ENCODE results near the gene HDAC4. TPM values are rescaled to one million over a fixed set of nuclear protein-coding genes. Genes with fewer than 3 reads are reported as not detected.

The HDAC4 gene
- total RNA-seq, 1 experiment from 2014 or later = 47.6 TPM

DNA sequence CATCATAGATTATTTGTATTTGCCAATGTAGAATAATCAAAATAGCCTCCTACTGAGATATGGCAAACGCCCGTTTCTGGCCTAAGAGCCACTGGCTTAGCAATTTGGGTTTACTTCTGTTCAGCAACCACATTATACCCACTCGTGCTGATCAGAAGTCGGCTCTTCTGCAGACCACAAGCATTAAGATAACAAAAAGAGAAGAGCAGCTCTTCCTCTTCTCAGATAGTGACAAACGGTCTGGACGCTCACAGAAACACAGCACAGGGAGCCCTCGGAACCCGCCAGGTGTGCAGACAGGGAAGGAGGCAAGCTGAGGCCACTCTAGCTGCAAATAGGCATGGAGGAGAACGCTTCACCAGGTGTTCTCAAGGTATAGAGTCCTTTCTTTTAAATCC lies 164.0 kb downstream of the HDAC4 start:
- Histone ChIP-seq H3K4me3 (replicated peaks in 1 of 2; ENCODE audit: low read depth in 1 of 2, low read length in 2 of 2) (no peak overlapping the region), H3K4me2 (ENCODE audit: low read length) (no peak overlapping the region), H3K9ac (ENCODE audit: low read length) (no peak overlapping the region), H4K20me1 (ENCODE audit: insufficient read depth) (no peaks in the 10 kb centered on the region), H3K36me3 (ENCODE audit: control insufficient read depth in 1 of 2, insufficient read depth in 2 of 2, low read length in 2 of 2) (no peaks in the 10 kb centered on the region), H3K27me3 (ENCODE audit: insufficient read depth, low read length) (no peaks in the 10 kb centered on the region), H3K9me2 (ENCODE audit: insufficient read depth) (no peaks in the 10 kb centered on the region), H2AFZ (ENCODE audit: low read depth, low read length, poor library complexity, severe bottlenecking) (no peak overlapping the region), H3K27ac (ENCODE audit: low read depth, low read length) (no peak overlapping the region), H3K79me2 (ENCODE audit: insufficient read depth, low read length) (peaks cover 3% of the 10 kb centered on the region; the same call in 1 of the 2 replicates), H3K9me3 (ENCODE audit: control insufficient read depth in 1 of 2, insufficient read depth in 1 of 2, low read depth in 1 of 2, low read length in 2 of 2) (no peaks in the 10 kb centered on the region), H3K4me1 (ENCODE audit: control insufficient read depth in 1 of 2, insufficient read depth in 2 of 2, low read length in 2 of 2) (peaks cover 2 to 28% of the 10 kb centered on the region in 2 experiments; a peak in 2 of 4 replicates)
- ChIA-PET POLR2A (no interaction called here), CTCF (no interaction called here), RAD21 (ENCODE audit: low non-redundant PET in 1 of 2, low total read pairs in 2 of 2, uncharacterized antibody in 2 of 2, unreplicated experiment in 2 of 2) (no interaction called here)
- TF ChIP-seq ZFX (IDR thresholded peaks at IDR 0.05) = no peak
- no peak for TF ChIP-seq POLR2AphosphoS5 (IDR thresholded peaks at IDR 0.05; ENCODE audit: low read depth, low read length)
- TF ChIP-seq FOSL1 (IDR thresholded peaks at IDR 0.05; ENCODE audit: low read depth) = no peak
- TF ChIP-seq CBX3 (IDR thresholded peaks at IDR 0.05; ENCODE audit: low read depth) = no peak
- TF ChIP-seq SRF (IDR thresholded peaks at IDR 0.05; ENCODE audit: low read depth) = no peak
- no peak for TF ChIP-seq SP1 (IDR thresholded peaks at IDR 0.05; ENCODE audit: low read depth)
- TF ChIP-seq, protein P1, sequence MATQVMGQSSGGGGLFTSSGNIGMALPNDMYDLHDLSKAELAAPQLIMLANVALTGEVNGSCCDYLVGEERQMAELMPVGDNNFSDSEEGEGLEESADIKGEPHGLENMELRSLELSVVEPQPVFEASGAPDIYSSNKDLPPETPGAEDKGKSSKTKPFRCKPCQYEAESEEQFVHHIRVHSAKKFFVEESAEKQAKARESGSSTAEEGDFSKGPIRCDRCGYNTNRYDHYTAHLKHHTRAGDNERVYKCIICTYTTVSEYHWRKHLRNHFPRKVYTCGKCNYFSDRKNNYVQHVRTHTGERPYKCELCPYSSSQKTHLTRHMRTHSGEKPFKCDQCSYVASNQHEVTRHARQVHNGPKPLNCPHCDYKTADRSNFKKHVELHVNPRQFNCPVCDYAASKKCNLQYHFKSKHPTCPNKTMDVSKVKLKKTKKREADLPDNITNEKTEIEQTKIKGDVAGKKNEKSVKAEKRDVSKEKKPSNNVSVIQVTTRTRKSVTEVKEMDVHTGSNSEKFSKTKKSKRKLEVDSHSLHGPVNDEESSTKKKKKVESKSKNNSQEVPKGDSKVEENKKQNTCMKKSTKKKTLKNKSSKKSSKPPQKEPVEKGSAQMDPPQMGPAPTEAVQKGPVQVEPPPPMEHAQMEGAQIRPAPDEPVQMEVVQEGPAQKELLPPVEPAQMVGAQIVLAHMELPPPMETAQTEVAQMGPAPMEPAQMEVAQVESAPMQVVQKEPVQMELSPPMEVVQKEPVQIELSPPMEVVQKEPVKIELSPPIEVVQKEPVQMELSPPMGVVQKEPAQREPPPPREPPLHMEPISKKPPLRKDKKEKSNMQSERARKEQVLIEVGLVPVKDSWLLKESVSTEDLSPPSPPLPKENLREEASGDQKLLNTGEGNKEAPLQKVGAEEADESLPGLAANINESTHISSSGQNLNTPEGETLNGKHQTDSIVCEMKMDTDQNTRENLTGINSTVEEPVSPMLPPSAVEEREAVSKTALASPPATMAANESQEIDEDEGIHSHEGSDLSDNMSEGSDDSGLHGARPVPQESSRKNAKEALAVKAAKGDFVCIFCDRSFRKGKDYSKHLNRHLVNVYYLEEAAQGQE (IDR thresholded peaks at IDR 0.05; ENCODE audit: low read depth) = no peak
- no peak for TF ChIP-seq EGR1 (IDR thresholded peaks at IDR 0.05; ENCODE audit: low read depth)
- no peak for TF ChIP-seq CTCF (IDR thresholded peaks at IDR 0.05 in 2 of 3, conservative IDR thresholded peaks at IDR 0.05 in 1 of 3; ENCODE audit: borderline replicate concordance in 1 of 3, insufficient read depth in 1 of 3, low read depth in 2 of 3, low read length in 2 of 3)
- no peak for TF ChIP-seq POLR2A (IDR thresholded peaks at IDR 0.05; ENCODE audit: borderline replicate concordance, extremely low read depth, insufficient read depth, insufficient read length)
- TF ChIP-seq, protein P2, sequence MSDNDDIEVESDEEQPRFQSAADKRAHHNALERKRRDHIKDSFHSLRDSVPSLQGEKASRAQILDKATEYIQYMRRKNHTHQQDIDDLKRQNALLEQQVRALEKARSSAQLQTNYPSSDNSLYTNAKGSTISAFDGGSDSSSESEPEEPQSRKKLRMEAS (IDR thresholded peaks at IDR 0.05) = no peak
- TF ChIP-seq YY1 (IDR thresholded peaks at IDR 0.05; ENCODE audit: extremely low read depth, insufficient replicate concordance, low read depth, low read length) = no peak
- no peak for TF ChIP-seq JUND (IDR thresholded peaks at IDR 0.05)
- no peak for TF ChIP-seq ZNF274 (IDR thresholded peaks at IDR 0.05; ENCODE audit: low read depth, low read length)
- no peak for TF ChIP-seq ELF1 (IDR thresholded peaks at IDR 0.05; ENCODE audit: borderline replicate concordance, low read depth)
- no peak for TF ChIP-seq EZH2 (IDR thresholded peaks at IDR 0.05)
- TF ChIP-seq EZH2phosphoT487 (IDR thresholded peaks at IDR 0.05; ENCODE audit: borderline replicate concordance) = no peak
- no peak for TF ChIP-seq TCF7L2 (IDR thresholded peaks at IDR 0.05; ENCODE audit: borderline replicate concordance, extremely low read depth, insufficient read depth, insufficient read length)
- TF ChIP-seq CEBPB (IDR thresholded peaks at IDR 0.05; ENCODE audit: low read depth) = no peak
- no peak for TF ChIP-seq RAD21 (IDR thresholded peaks at IDR 0.05; ENCODE audit: low read depth)
- intact Hi-C loops (cut with micrococcal nuclease) = no loop called here
- ATAC-seq (no peak), DNase-seq (ENCODE audit: low read depth, low spot score) (no peak)
- no TSS peak for BruUV-seq (replicated peaks)
